Stimulated activated CD8-positive, alpha-beta memory T cell treated with anti-CD3 and anti-CD28 coated beads, Interleukin-4, amount 100 ng/mL, for 24 hours (primary cell): Measurements from ENCODE around the gene G6PC3.
"Not testable (repeated sequence)": the region's sequence is repeated elsewhere in the genome, so short reads cannot be mapped to it uniquely, and the experiment has no call there.

Experiments
- DNase-seq: peaks from one replicate; pipeline ENCODE4 v3.0.0-alpha.2; 2020; ENCODE audit warnings: low read depth

The G6PC3 gene

DNA sequence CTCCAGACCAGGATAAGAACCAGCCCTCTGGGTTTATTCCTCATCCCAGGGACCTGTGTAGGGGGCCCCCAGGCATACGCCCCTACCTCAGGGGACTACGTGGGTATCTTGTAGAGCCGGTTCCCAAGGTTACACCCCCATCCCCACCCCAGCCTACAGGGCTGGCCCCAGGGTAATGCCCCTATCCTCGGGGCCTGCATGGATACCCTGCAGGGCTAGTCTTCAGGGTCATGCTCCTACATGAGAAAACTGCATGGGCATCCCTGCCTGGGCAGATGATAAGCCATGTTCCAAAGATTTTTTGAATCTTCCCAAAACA, 38.7 kb downstream of the G6PC3 start:
- no peak for DNase-seq

DNA sequence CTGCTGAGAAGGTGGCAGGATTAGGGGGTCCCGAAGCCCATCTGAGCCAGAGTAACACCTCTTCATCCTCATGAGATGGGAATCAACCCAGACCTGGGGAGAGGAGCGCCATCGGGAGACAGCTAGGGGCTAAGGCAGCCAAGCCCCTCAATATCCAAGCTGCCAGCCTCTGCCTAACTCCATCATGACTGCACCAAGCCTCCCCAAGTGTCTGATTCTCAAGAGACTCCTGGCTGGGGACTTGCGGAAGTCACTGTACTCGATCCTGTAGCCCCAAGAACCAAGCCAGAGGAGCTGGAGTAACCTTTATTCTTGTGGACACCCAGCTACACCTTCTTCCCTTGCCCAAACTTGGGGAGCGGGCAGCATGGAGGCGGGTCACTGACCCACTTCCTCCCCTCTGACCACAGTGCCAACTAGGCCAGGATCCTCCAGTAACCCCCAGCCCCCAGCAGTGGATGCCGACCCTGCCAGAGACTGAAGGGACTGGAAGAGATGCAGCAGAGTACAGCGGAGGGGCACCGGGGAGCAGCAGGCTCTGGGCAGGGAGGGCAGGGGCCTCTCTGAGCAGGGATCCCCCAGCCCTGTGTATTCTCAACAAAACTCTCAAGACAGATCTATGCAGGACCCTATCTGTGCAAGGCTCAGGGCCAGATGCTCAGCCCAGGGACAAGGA, 39.6 kb downstream of the G6PC3 start:
- DNase-seq: no peak

DNA sequence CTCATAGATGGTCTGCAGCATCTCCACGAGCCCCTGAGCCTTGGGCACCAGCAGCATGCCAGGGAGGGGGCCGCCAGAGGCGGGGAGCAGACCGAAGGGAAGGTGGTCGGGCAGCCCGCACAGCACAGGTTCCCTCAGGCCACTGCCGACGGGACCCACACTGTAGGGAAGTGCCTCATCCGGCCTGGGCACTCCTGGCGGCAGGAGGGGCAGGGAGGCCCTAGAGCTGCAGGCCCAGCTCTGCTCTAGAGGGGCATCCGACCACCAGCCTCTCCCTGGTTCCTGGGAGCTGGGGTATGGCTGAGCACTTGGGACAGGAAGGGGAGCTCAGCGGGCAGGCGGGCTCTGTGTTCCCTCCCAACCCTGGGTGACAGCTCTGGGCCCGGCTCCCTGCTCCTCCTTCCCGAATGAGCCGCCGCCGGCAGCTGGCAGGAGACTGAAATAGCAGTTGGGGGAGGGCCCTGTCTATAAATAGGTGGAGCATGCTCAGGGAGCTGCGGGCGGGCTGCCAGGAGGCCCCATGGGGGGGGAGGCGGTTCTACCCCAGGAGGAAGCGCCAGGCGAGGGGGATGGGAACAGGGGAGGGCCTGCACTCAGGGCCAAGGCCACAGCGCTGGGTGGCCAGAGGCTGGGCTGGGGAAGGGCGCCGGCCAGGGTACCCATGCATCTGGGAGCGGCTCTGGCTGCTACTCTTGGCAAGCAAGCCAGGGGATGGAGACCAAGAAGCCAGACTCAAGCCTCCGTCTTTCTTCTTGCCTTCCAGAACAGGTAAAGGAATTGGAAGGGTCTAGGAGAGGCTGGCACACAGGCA, 40.5 kb downstream of the G6PC3 start:
- peak; percentile 60 for DNase-seq

DNA sequence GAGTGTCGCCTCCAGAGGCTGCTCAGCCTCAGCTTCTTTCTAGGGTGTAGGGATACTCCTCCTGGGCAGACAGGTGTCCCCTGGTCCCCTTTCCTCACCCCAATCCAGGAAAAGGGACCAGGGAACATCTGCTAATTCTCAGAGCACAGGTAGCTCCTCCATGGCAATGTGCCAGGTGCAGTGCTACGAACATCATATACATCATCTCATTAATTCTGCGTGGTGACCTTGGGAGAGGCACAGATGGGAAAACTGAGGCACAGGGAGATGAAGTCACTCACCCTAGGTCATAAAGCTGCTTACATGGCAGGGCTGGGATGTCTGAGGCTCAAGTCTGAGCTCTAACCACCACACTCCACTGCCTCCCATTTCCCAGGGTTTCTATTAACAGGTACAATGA, 41.2 kb downstream of the G6PC3 start:
- no peak for DNase-seq

DNA sequence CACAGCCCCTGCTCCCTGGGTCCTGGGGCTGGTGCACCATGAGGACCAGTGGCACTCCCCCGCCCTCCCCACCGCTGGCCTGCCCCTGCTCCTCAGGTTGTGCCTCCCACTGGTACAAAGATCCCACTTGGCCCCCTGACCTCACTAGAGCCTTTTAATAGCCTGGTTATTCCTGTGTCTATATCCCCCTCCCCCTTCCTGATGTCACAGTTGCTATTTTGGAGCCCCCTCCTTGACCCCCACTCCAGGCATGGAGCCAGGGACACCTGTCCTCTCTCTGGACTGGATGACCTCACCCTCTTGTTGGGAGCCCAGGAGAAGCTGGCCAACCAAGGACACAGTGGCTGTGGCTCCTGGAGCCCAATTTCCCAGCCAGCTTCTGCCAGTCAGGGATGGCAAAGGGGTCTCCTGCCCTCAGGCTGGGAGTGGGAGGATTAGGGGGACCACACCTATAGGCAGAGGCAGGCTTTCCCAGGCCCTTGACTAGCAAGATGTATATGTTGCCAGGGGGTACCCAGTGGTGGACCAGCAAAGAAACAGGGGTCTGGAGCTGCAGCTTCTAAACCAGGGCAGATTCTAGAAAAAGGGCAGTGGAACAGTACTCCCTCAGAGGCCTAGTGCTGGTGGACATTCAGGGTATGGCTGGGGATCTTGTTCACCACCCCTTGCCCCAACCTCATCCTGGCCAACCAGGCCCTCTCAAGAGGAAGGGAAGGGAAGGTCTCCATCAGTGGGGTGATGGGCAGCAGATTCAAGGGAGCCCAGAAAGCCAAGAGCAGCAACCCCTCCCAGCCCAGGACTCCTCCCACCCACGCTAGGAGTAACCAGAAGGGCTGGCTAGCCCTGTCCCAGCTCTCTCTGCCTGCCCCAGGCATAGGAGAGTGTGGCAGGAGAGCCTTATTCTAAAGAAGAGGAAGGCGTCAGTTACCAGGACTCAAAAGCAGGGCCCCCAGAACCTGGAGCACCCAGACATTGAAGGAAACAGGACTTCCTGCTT, 42.0 kb downstream of the G6PC3 start:
- DNase-seq: no peak

DNA sequence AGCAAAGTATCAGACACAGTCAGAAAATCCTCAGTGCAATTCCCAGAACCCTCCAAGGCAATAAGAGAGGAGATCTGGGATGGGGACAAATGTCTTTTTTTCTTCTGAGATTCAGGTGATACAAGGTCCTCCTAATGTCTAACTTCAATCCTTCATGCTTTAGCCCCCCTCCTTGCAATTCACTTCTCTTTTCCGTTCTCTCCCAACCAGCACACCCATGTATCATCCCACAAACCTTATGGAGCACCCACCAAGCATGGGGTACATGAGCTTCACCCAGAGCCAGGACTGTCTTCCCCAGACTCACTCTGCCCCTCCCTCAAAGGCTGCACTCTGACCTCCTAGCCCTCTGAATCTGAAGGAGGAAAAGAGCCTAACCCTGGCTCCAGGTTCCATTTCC, 42.8 kb downstream of the G6PC3 start:
- DNase-seq: no peak

DNA sequence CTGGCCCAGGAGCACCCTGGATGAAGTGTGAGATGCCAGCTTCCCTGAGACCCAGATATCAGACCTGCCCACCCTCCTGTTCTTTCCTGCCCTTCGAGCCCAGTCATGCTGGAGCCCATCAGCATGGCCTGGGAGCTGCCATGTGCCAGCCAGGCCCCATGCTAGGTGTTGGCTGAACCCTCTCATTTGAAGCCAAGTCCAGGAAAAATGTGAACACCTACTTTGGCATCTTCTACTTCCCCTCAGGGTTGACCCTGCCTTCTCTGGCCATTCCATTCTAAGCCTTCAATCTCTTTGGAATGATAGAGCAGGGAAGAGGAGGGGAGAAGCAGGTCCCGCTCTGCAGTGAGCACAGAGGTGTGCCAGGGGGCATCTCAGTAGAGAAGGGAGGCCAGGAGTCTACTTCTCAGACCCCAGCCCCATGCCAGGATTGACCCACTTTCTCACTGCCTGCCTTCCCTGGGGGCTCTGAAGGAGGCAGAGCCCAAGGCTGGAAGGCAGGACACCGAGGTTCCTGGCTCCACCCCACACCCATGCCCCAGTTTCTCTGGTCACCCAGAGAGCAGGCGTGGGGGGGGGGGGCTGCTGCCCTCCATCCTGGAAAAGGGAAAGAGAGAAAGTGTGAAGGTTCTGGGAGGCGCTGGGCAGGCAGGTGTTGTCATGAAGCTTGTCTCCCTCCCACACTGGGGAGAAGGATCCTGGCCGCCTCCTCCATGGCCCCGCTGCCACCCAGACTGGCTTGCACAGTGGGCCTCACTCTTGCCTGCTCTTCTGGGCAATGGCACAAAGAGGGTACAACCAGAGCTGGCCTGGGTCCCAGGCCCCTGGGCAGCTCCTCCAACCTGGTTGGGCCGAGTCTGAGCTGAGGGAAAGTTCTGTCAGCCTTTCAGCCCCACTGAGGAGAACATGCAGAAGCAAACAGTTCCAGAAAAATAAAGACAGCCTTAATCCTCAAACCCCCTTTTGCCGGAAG, 43.6 kb downstream of the G6PC3 start:
- no peak for DNase-seq

DNA sequence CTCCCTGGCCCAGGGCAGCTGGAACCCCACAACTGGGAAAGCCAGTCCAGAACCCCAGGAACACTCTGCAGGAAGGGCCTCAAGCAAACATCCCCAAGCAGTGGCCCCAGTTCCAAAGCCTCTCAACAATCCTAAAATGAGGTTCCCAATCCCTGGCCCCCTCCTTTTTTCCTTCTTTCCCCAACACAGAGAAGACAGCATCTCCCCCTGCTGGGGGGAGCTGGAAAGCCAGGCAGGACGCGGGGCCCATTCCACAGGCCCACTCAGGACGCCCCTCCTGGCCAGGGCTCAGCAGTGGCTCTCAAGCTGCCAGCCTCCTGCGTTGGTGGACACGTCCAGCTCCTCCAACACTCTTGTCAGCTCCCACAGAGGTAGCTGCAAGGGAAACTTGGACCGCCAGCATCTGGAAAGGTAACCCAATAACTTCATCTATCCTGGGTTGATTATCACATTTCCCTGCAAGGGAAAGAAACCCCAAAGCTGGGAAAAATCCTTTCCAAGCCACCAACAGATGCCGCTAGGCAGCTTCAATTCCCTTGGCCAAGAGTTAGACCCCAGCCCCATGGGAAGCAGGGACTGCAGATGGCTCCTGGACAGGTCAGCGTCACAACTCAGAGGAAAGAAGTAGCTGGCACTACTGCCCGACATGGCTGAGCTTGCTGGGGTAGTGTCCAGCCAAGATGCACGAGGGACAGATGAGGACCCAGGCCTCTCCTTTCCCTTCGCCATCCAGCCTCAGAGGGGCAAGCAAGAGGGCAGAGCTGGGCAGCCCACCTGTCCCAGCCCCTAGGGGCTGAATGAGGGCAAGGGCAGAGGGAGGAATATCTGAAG, 45.3 kb downstream of the G6PC3 start:
- no peak for DNase-seq

DNA sequence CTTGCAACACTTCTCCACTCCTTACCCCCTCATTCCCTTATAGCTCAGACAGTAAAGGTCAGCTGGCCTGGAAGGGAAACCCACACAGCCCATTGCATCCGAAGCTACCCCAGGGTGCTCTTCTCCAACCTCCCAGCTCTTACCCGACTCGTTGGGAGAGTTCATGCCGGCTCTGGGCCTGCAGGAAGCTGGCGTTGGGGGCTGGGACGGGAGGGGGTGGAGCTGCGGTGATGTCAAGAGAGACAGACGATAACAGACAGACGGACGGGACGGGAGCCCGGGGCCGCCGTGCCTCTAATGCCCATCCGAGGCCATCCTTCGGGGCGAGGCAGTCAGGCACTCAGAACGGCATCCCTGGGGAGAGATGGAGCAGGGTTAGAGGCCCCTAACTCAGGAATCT, 46.8 kb downstream of the G6PC3 start:
- no peak for DNase-seq

DNA sequence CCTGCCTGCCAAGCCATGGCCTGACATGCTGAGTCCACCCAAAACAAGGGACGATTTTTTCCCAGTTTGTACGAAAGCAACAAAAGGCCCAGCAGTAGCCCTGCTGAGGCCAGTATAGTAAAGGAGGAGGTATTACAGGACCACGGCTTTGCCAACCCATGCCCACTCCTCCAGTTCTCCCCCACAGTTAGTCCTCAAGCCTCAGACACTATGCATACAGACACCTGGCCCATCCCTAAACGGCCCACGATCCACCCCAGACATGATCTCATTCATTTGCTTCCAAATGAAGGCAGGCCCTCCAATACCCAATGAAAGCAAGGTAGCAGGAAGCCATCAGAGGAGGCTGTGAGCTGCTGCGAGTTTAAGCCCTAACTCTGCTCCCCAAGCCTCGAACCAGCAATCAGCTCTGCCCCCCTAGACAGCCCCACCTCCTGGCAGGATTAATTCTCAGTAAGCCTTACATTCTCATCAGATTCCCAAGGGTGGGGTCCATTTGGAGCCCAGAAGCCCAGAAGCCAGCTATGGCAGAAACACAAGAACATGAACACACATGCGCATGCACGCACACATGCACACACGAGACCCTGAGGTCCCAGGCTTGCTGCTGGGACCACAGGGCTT, 48.0 kb downstream of the G6PC3 start:
- DNase-seq: no peak

DNA sequence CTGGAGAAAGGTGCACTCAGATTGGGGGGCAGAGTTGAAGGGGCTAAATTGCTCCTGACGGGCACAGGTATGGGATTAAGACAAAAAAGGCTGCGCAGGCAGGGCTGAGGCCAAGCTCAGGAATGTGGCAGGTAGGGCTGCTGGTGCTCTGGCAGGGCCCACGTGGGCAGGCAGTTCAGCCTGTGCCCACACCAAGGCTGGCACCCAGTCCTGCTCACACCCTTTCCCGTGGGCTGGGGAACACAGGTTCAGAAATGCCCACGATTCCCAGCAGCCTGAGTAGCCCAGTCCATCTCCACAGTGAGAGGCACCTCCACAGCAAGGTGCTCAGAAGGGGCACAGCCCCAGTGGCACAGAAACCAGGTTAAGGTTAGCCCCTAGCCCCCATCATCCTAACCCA, 48.5 kb downstream of the G6PC3 start:
- DNase-seq: no peak

DNA sequence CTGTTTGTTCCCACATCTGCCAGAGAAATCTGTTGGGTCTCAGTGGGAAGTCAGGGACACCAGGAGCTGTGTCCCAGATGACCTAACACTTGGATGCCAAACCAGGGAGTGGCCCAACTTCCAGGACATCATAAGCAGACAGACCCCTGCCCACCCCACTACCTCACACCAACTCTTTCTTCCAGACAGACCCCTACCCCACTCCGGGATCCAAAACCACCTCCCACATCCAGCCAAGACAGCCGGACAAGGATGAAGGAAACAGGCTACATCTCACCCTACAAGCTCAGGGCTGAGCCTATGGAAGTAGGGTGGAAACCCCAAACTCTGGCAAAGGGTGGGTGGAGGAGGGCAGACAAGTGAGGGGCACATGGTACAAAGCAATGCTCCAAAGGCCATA, 49.3 kb downstream of the G6PC3 start:
- no peak for DNase-seq

DNA sequence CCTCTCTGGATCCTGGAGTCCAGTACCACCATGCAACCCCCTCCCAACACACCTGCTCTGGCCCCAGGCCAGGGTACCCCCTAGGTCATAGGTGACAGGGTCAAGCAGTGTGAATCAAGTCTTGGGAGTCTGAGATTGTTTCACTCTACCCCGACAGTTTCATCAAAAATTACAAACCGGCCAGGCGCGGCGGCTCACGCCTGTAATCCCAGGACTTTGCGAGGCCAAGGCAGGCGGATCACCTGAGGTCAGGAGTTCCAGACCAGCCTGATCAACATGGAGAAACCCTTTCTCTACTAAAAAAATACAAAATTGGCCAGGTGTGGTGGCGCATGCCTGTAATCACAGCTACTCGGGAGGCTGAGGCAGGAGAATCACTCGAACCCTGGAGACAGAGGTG, 49.7 kb downstream of the G6PC3 start:
- not testable (repeated sequence) for DNase-seq

DNA sequence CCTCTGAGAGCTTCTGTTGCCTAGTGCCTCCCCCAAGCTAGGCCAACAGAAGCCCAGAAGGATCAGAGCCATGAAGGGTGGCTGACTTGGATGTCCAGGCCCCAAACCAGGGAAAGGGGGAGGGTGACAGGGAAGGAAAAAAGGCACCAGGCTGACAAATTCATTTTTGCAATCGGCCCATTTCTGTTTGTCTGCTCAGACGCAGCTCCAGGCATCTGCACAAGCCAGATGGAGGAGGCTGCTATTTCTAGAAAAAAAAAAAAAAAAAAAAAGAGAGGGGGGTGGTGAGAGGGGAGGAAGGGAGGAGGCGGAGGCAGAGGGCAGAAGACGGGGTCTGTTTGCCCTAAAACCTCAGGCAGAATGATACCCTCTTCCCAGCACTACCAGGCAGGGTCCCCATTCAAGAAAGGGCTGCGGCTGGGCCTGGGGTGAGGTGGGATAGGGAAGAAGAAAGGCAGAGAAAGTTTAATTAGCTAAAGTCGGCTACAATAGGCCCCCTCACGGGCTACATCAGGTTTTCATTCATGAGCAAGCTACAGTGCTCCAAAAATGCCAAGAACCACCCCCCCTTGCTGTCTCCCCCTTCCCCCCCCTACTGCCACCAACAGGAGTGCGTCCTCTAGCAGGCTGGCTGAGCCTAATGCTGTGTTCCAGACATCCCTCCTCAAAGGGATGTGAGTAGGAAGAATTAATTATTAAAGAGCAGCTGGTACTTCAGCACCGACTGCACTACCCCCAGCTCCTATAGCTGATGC, 50.5 kb downstream of the G6PC3 start:
- no peak for DNase-seq

DNA sequence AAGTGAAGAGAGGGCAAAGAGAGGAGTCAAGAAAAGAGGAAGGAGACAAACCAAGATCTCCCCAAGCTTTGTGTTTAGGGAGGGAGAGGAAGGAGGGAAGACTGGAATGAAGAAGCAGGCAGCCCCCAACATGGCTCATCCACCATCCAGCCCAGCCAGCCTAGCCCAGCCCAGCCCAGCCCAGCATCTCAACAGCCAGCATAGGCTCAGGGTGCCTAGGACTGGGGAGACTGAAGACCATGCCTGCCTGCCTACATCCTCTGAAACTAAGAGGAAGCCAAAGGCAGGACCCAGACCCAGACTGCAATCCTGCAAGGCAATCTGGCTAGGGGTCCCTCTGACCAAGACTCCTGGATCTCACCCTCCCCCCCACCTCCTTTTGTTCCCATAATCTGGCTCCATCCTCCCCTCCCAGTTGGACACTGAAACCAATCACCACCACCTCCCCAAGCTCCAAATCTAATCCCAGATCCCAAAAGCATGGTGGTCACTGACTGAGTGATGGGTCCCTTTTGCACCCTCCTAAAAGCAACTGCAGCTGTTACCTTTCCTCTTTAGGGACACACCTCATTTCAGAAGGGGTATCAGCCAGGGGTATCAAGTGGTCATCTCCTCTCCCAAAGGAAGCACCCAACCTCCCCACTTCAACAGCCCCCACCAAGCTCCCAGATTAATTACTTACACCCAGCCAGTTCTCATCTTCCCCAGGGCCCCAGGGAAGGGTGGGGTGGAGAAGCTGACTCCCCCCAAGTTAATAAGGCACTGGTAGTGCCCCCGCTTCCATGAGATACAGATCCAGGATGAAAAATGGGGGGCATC, 51.7 kb downstream of the G6PC3 start:
- DNase-seq: no peak

DNA sequence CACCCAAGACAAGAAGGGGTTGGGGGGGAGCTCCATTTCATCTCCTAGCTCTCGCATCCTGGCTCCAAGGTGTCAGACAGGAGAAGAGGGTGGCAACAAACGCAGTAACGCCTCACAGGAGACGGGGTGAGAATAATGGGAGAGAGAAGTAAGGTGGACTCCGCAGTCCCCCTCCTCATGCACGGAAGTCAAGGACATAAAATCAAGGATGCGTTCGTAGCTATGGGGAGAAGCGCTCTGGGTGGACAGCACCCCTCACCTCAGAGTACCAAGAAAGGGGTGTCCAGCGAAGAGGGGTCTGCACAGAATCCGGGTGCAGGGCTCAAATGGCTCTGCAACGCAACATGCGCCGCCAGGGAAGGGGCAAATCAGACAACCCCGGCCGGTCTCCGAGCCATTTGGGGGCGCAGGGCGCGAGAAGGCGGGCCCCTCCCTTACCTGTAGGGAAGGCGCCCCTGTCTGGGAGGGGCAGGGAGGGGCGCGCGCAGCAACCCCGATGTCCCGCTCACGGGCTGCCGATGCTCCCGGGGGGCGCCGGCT, 52.4 kb downstream of the G6PC3 start:
- DNase-seq: no peak

DNA sequence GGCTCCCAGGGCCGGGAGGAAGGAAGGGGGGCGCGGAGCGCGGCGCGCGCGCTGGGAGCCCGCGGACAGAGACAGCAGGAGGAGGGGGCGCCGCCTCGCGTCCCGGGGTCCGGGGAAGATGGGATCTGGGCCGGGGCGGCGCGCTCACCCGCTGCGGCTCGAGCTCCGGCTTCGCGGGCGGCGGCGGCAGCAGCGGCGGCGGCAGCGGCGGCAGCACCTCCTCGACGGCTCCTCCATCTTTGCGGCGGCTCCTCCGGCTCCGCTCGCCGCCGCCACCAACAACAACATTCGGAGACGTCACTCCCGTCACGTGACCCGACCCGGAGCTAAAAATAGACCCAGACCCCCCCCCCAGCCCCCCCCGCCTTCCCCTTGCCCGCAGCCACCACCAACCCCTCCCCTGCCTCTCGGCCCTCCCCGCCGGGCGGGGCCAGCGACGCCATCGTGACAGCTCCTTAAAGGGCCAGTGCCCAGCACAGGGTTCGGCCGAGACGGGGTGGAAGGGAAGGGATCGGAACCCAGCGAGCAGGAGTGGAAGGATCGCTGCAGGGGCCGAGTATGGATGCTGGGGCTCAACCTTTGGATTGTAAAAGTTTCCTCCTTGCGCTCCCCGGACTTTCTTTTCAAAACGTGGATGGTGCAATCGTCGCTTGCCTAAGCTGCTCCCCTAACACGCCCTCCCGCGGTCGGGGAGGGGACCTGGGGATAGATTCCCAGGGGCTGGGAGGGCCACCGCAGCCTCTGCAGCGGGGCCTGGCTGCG, 53.0 kb downstream of the G6PC3 start, which contains the start of gene HDAC5:
HDAC5 (minus strand) TSS at position 286 of the 762 bp plus-strand sequence. CDS start 6,126 bp downstream, outside the sequence.
- peak; percentile 96 for DNase-seq
